Esophagus muscularis mucosa (tissue), 4 donors: ENCODE measurements around the gene AMOTL2. TPM values are rescaled to one million over a fixed set of nuclear protein-coding genes. Genes with fewer than 3 reads are reported as not detected.

ENCODE experiments used
- DNase-seq: peaks from one replicate; pipeline ENCODE4 v3.0.0-alpha.2; 2017; ENCODE audit errors: extremely low spot score
- H3K27ac ChIP-seq, 4 donors: fragments of 200-600 bp; sonication (generic); replicated peaks in 1 of 4; 1 replicate in 3 of 4; 2 replicates in 1 of 4; pipeline ENCODE4 v1.5.1; 2016 to 2019; ENCODE audit warnings: mild to moderate bottlenecking in 1 of 4
- H3K27me3 ChIP-seq, 4 donors: fragments of 200-600 bp; sonication (generic); one replicate each; pipeline versions ENCODE4 v1.5.1 to v1.6.0; 2016 to 2019
- H3K36me3 ChIP-seq, 4 donors: fragments of 200-600 bp; sonication (generic); one replicate each; pipeline ENCODE4 v1.5.1; 2016 to 2019
- H3K4me1 ChIP-seq, 4 donors: fragments of 200-600 bp; sonication (generic); one replicate each; pipeline ENCODE4 v1.5.1; 2016 to 2019
- H3K4me3 ChIP-seq, 4 donors: fragments of 200-600 bp; sonication (generic); 1 replicate in 2 of 4; 2 replicates in 2 of 4; pipeline ENCODE4 v1.5.1; 2016 to 2019; ENCODE audit warnings: mild to moderate bottlenecking in 4 of 4, moderate library complexity in 1 of 4
- H3K9me3 ChIP-seq, 4 donors: fragments of 200-600 bp; sonication (generic); 1 replicate in 3 of 4; 2 replicates in 1 of 4; pipeline ENCODE4 v1.5.1; 2016 to 2019
- CTCF ChIP-seq, 3 experiments: fragments of 200-600 bp in 2 of 3; fragments of 450-650 bp in 1 of 3; sonication (generic) in 2 of 3; IDR thresholded peaks; one replicate each; pipeline ENCODE4 v1.5.1; 2017 to 2019; ENCODE audit warnings: antibody characterized with exemption in 3 of 3, mild to moderate bottlenecking in 2 of 3, moderate library complexity in 1 of 3
- EP300 ChIP-seq: sonication (generic); formaldehyde crosslinking; IDR thresholded peaks from one replicate; pipeline ENCODE4 v1.6.1; 2017; ENCODE audit warnings: antibody characterized with exemption
- POLR2A ChIP-seq: fragments of 450-650 bp; IDR thresholded peaks from one replicate; pipeline ENCODE4 v1.6.1; 2017; ENCODE audit warnings: antibody characterized with exemption, moderate library complexity, mild to moderate bottlenecking, low read depth
- POLR2AphosphoS5 ChIP-seq, 2 donors: sonication (generic); formaldehyde crosslinking; IDR thresholded peaks; one replicate each; pipeline ENCODE4 v1.6.1; 2017; ENCODE audit warnings: antibody characterized with exemption in 2 of 2
- WGBS: methylation state at CpG from one replicate; pipeline ENCODE4 v1.1.5; 2018; 5-methylcytosine and 5-hydroxymethylcytosine counted together
- intact Hi-C: fragments of 100-400 bp; cut with DNase I; formaldehyde crosslinking; loops from one replicate; pipeline ENCODE4 v1.15.1; 2023
- total RNA-seq, 4 donors: library from RNA; depleted of rRNA; stranded (reverse); fragments of >200 nt; gene quantifications; one replicate each; pipeline versions ENCODE4 v1.1.0 to v1.2.1, GENCODE V29; 2016

Gene AMOTL2
- total RNA-seq, 4 donors from 2014 or later: 111 to 313 (median 155) TPM

GRCh38 chr3:134367869-134368750 lies 6.1 kb downstream of the AMOTL2 start:
- 89% methylated on average over 7 of the region's 8 CpGs for WGBS
- peak in 1 of 2 donors; percentile 20 for TF ChIP-seq POLR2AphosphoS5 (IDR thresholded peaks at IDR 0.05)
- TF ChIP-seq EP300: no peak
- Histone ChIP-seq H3K27me3 (no peaks in the 10 kb centered on the region), H3K36me3 (peaks cover 48 to 93% (median 77%) of the 10 kb centered on the region in 4 donors), H3K4me1 (peaks cover 92 to 94% (median 93%) of the 10 kb centered on the region in 4 donors), H3K4me3 (peak overlapping the region in 1 of 4 donors; percentile 9), H3K9me3 (no peaks in the 10 kb centered on the region), H3K27ac (peak overlapping the region; percentile 97 to 100 (median 98))
- intact Hi-C loops: no loop called here
- no peak for DNase-seq

GRCh38 chr3:134366928-134367811 lies 7.1 kb downstream of the AMOTL2 start:
- H3K27me3 ChIP-seq: no peaks in the 10 kb centered on the region
- H3K4me1 ChIP-seq: peaks cover 98 to 100% (median 99%) of the 10 kb centered on the region in 4 donors
- WGBS: 54% methylated on average over 13 of the region's 15 CpGs
- DNase-seq: no peak
- intact Hi-C loops: no loop called here
- H3K4me3 ChIP-seq: peak overlapping the region in 1 of 4 donors; percentile 6
- H3K36me3 ChIP-seq: peaks cover 55 to 94% (median 86%) of the 10 kb centered on the region in 4 donors
- TF ChIP-seq EP300 (no peak), POLR2AphosphoS5 (IDR thresholded peaks at IDR 0.05) (peak; percentile 35 to 60)
- H3K9me3 ChIP-seq: no peaks in the 10 kb centered on the region
- H3K27ac ChIP-seq: peak overlapping the region; percentile 97 to 100 (median 98)

GRCh38 chr3:134366221-134366927 lies 7.9 kb downstream of the AMOTL2 start:
- DNase-seq: no peak
- TF ChIP-seq CTCF (IDR thresholded peaks at IDR 0.05): no peak
- no peak for TF ChIP-seq POLR2AphosphoS5 (IDR thresholded peaks at IDR 0.05)
- no peak for TF ChIP-seq EP300
- TF ChIP-seq POLR2A: no peak
- Histone ChIP-seq H3K4me3 (peak overlapping the region in 1 of 4 donors; percentile 6), H3K36me3 (peaks cover 62 to 94% (median 91%) of the 10 kb centered on the region in 4 donors), H3K27me3 (no peaks in the 10 kb centered on the region), H3K4me1 (peaks cover 98 to 100% (median 99%) of the 10 kb centered on the region in 4 donors), H3K9me3 (no peaks in the 10 kb centered on the region), H3K27ac (peak overlapping the region; percentile 97 to 100 (median 98))
- intact Hi-C loops: no loop called here
- WGBS: 85% methylated on average over 13 of the region's 13 CpGs

GRCh38 chr3:134365766-134366065 lies 8.5 kb downstream of the AMOTL2 start:
- whole genome bisulfite sequencing: 84% methylated on average over 3 of the region's 4 CpGs
- no peak for DNase-seq
- H3K27ac ChIP-seq: peak overlapping the region; percentile 97 to 100 (median 98)

More at GRCh38 chr3:134365766-134366065, 8.5 kb downstream of the AMOTL2 start:
- TF ChIP-seq CTCF (IDR thresholded peaks at IDR 0.05): no peak
- H3K4me1 ChIP-seq: peaks cover 98 to 100% (median 99%) of the 10 kb centered on the region in 4 donors
- H3K4me3 ChIP-seq: peak overlapping the region in 1 of 4 donors; percentile 6
- H3K27me3 ChIP-seq: no peaks in the 10 kb centered on the region
- no peaks in the 10 kb centered on the region for H3K9me3 ChIP-seq
- intact Hi-C loops: loop anchor here (2.0 kb wide), 1 partner anchor 39 kb away; no protein-coding TSS in a partner anchor
- H3K36me3 ChIP-seq: peaks cover 63 to 94% (median 91%) of the 10 kb centered on the region in 4 donors
